HepG2 (cell line): ENCODE results near the gene ANKS1A.

Experiments used
- HOMEZ ChIP-seq: IDR thresholded peaks from 2 replicates; pipeline ENCODE4 v1.6.1; 2016; ENCODE audit warnings: low read depth
- TF ChIP-seq, protein P1 (sequence below): sonication (generic); formaldehyde crosslinking; IDR thresholded peaks from 2 replicates; pipeline ENCODE4 v1.5.0; 2020; ENCODE audit warnings: mild to moderate bottlenecking, missing genetic modification reagents, moderate library complexity

DNA sequence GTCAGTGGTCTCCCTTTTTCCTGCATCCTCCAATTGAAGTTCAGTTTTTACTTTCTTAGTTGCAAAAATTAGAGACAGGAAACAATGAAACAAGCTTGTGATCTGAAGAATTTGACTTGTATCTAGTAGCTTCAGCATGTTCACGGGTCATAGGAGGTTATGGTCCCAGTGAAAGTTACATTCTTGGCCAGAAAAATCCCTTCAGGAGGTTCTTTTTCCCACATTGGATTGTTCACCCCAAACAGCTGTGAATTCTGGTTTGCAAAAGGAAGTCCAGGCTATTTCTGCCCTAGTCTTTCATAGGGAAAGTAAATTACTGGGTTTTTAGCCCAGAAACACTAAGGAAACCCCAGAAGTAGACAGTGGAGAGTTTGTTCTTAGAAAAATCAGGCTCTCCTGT, 8.1 kb downstream of the ANKS1A start:
- TF ChIP-seq, protein P1, sequence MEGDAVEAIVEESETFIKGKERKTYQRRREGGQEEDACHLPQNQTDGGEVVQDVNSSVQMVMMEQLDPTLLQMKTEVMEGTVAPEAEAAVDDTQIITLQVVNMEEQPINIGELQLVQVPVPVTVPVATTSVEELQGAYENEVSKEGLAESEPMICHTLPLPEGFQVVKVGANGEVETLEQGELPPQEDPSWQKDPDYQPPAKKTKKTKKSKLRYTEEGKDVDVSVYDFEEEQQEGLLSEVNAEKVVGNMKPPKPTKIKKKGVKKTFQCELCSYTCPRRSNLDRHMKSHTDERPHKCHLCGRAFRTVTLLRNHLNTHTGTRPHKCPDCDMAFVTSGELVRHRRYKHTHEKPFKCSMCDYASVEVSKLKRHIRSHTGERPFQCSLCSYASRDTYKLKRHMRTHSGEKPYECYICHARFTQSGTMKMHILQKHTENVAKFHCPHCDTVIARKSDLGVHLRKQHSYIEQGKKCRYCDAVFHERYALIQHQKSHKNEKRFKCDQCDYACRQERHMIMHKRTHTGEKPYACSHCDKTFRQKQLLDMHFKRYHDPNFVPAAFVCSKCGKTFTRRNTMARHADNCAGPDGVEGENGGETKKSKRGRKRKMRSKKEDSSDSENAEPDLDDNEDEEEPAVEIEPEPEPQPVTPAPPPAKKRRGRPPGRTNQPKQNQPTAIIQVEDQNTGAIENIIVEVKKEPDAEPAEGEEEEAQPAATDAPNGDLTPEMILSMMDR (CRISPR knock-in tag) = no peak
- no peak for TF ChIP-seq HOMEZ (CRISPR knock-in tag)
